ENCODE measurements around the gene AGTPBP1. TPM values are rescaled to one million over a fixed set of nuclear protein-coding genes. Genes with fewer than 3 reads are reported as not detected.

AGTPBP1 gene
- total RNA-seq, 1 experiment from 2014 or later, result 34.4 TPM

DNA sequence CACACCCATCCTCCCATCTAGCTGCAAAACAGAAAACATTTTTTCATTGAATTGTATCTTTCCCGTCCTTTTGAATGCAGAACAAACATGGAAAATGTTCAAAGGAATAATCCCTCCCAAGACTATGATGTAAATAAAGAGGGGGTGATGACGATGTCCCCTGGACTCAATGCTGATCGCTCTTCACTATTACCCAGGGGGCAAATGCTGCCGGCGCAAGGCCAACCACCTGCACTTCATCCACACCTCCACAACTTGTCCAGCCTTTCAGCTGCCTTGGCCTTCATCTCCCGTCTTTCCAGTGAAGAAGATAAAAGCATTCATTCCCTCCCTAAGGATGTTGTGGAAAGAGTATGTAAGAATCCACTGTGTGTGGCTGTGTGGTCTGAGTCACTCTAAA lies 240.3 kb downstream of the AGTPBP1 start:
- no peaks in the 10 kb centered on the region for H3K9me3 ChIP-seq (replicated peaks)
- no peaks in the 10 kb centered on the region for H3K36me3 ChIP-seq
- H3K4me3 ChIP-seq, result no peak overlapping the region
- H3K27me3 ChIP-seq, result no peaks in the 10 kb centered on the region
- H3K27ac ChIP-seq, result no peak overlapping the region
- DNase-seq, result no peak
- no peaks in the 10 kb centered on the region for H3K4me1 ChIP-seq

Other genes with a start within 250 kb of the AGTPBP1 start
- gene NAA35, start 199.2 kb upstream of the AGTPBP1 start, total RNA-seq (2014; rRNA removed; shearing (Covaris generic)), result 41.3 and 44.0 TPM in 2 replicates

Data from SJCRH30 (cell line).